Measurements from ENCODE around the gene DOLK. TPM values are rescaled to one million over a fixed set of nuclear protein-coding genes. Genes with fewer than 3 reads are reported as not detected.

The DOLK gene
- total and polyA plus RNA-seq, 2 donors: 7.6 to 8.0 TPM

GRCh38 chr9:128895556-128895955 lies 51.8 kb downstream of the DOLK start:
- no peaks in the 10 kb centered on the region for H3K9me3 ChIP-seq (ENCODE audit: control insufficient read depth in 2 of 2, insufficient read depth in 1 of 2, low read length in 1 of 2)
- no peaks in the 10 kb centered on the region for H3K27me3 ChIP-seq (ENCODE audit: control insufficient read depth in 2 of 2, insufficient read depth in 1 of 2, low read length in 1 of 2)
- DNase-seq (ENCODE audit: low read depth in 6 of 9, low spot score in 9 of 9): no peak
- H3K27ac ChIP-seq (ENCODE audit: low read depth in 1 of 2, low read length in 1 of 2): no peak overlapping the region
- 95% methylated on average over 4 of the region's 4 CpGs for WGBS
- H3K4me1 ChIP-seq (ENCODE audit: control insufficient read depth in 2 of 2, insufficient read depth in 2 of 2, low read length in 2 of 2): peaks cover 22 to 33% of the 10 kb centered on the region in 2 donors
- no peak overlapping the region for H3K4me3 ChIP-seq (ENCODE audit: low read length in 2 of 2)
- H3K36me3 ChIP-seq (ENCODE audit: control insufficient read depth in 2 of 2, insufficient read depth in 2 of 2, low read length in 1 of 2): peaks cover 48 to 55% of the 10 kb centered on the region in 2 donors

Other genes starting within 250 kb of the DOLK start
- gene PKN3, start 245.1 kb downstream of the DOLK start, total RNA-seq: 3.8 TPM
- gene PKN3, start 245.1 kb downstream of the DOLK start, polyA plus RNA-seq: 10.4 TPM
- gene ZDHHC12, start 223.5 kb downstream of the DOLK start, total RNA-seq: 20.7 TPM
- 46.4 TPM for gene ZDHHC12, start 223.5 kb downstream of the DOLK start, polyA plus RNA-seq
- gene ZER1, start 175.7 kb downstream of the DOLK start, total RNA-seq: 11.3 TPM
- 23.0 TPM for gene ZER1, start 175.7 kb downstream of the DOLK start, polyA plus RNA-seq
- gene TBC1D13, start 160.3 kb downstream of the DOLK start, total RNA-seq: 5.0 TPM
- 19.4 TPM for gene TBC1D13, start 160.3 kb downstream of the DOLK start, polyA plus RNA-seq
- gene ENDOG, start 129.1 kb downstream of the DOLK start, total RNA-seq: 21.5 TPM
- 11.0 TPM for gene ENDOG, start 129.1 kb downstream of the DOLK start, polyA plus RNA-seq
- gene SPOUT1, start 117.8 kb downstream of the DOLK start, total RNA-seq: 24.3 TPM
- 48.5 TPM for gene SPOUT1, start 117.8 kb downstream of the DOLK start, polyA plus RNA-seq
- 16.1 TPM for gene KYAT1, start 65.7 kb downstream of the DOLK start, total RNA-seq
- 9.9 TPM for gene KYAT1, start 65.7 kb downstream of the DOLK start, polyA plus RNA-seq
- gene LRRC8A, start 65.5 kb downstream of the DOLK start, total RNA-seq: 9.5 TPM
- gene LRRC8A, start 65.5 kb downstream of the DOLK start, polyA plus RNA-seq: 10.3 TPM
- gene PHYHD1, start 26.6 kb downstream of the DOLK start, total RNA-seq: 9.7 TPM
- 25.6 TPM for gene PHYHD1, start 26.6 kb downstream of the DOLK start, polyA plus RNA-seq
- 22.0 TPM for gene NUP188, start 96 bp upstream of the DOLK start, total RNA-seq
- 19.2 TPM for gene NUP188, start 96 bp upstream of the DOLK start, polyA plus RNA-seq
- gene SH3GLB2, start 80.7 kb upstream of the DOLK start, total RNA-seq: 65.7 TPM
- 134 TPM for gene SH3GLB2, start 80.7 kb upstream of the DOLK start, polyA plus RNA-seq
- 14.4 TPM for gene MIGA2, start 89.0 kb upstream of the DOLK start, total RNA-seq
- 43.0 TPM for gene MIGA2, start 89.0 kb upstream of the DOLK start, polyA plus RNA-seq
- gene DOLPP1, start 133.5 kb upstream of the DOLK start, total RNA-seq: 12.7 TPM
- 9.6 TPM for gene DOLPP1, start 133.5 kb upstream of the DOLK start, polyA plus RNA-seq
- gene CRAT, start 163.2 kb upstream of the DOLK start, total RNA-seq: 4.1 TPM
- 9.4 TPM for gene CRAT, start 163.2 kb upstream of the DOLK start, polyA plus RNA-seq
- 68.3 TPM for gene PTPA, start 163.8 kb upstream of the DOLK start, total RNA-seq
- 70.1 TPM for gene PTPA, start 163.8 kb upstream of the DOLK start, polyA plus RNA-seq
- gene IER5L, start 230.7 kb upstream of the DOLK start, total RNA-seq: 4.2 TPM
- 13.7 TPM for gene IER5L, start 230.7 kb upstream of the DOLK start, polyA plus RNA-seq

Data from thymus (tissue), 11 donors.